Raji (cell line): ENCODE results near the gene CHST5.

ENCODE experiments used
- POLR2A ChIP-seq: IDR thresholded peaks from 2 replicates; pipeline ENCODE4 v1.6.1; 2011; ENCODE audit warnings: low read depth, low read length, control low read depth; ENCODE audit not compliant: insufficient read depth

CHST5 gene

DNA sequence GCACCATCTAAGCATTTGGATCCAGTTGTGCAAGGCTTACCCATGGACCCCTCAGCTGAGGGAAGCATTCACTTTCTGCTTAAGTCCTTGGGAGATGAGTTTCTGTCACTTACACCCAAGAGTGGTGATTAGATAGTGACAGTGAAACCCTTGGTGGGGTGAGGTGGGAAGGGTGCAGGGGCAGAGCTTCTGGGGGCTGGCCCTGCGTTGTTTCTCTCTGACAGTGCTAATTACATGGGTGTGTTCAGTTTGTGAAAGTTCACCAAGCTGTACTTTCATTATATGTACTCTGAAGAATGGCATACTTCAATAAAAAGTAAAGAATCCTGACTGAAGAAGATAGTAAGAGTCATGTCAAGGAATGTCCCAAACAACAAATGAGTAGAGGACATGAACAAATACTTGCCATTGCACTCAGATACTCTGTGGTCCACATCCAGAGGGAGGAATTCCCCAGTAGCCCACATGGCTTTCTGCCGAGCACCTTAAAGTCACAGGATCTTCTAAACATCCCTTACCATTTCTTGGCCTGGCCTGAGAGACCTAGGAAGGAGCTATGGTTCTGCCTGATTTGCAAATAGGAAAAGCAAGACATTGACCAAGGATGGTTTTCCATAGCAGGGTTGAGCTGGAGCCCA lies 49.1 kb downstream of the CHST5 start:
- TF ChIP-seq POLR2A: no peak

DNA sequence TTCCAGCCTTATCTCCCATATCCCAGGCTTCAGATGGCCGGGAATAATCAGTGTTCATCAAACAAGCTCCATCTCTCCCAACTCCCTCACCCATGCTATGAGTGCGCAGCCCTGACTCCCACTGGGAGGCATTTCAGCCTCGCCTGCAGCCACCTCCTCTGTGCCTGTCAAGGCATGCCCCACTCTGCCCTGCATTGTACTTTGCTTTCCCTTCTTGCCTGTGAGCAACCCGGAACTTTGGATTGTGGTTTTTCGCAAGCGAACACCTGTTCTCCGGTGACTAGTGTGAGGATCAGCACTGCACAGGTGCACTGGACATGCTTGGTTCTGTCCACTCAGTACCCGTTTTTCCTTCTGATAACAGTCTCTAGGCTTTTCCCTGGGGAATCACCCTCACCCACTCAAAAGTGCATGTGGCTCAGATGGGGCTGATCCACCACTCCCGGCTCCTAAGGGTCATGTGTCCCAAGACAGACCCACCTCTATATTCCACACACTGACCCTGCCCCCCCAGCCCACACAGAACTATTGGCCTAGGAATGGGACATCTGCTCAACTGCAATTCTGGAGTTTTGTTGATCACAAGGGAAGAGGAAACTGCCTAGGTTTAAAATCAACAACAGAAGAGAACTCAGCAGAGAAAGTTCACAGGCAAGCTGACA lies 49.8 kb downstream of the CHST5 start:
- TF ChIP-seq POLR2A: no peak

DNA sequence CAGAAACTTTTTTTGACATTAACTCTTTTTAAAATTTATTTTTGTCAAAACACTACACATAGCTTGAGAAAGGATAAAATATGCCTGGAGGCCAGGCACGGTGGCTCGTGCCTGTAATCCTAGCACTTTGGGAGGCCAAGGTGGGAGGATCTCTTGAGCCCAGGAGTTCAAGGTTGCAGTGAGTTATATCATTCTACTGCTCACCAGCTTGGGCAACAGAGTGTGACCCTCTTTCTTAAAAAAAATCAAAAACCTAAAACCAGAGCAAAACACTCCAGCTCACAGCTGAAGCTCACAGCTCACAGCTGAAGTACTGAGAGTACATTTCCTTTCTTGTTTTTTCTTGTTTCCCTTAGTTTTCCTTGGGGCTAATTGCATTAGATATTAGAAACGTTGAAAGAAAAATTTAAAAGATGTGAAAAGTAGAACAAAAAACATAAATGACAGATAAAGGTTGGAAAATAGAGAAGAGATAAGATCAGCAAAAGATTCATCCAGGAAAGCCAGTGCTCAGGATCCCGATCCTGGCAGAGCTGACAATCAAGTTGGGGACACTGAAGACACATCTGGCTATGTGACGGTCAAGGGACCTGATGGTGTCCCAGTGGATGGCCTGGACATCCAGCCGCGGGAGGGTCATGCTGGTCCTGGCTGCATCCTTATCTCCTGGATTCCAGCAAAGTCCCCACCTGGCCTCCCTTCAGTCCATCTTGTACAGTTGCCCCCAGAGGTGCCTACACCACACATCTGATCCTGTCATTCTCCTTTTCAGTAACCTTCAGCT lies 50.5 kb downstream of the CHST5 start:
- peak; percentile 12; the same call in 1 of the 2 replicates for TF ChIP-seq POLR2A

DNA sequence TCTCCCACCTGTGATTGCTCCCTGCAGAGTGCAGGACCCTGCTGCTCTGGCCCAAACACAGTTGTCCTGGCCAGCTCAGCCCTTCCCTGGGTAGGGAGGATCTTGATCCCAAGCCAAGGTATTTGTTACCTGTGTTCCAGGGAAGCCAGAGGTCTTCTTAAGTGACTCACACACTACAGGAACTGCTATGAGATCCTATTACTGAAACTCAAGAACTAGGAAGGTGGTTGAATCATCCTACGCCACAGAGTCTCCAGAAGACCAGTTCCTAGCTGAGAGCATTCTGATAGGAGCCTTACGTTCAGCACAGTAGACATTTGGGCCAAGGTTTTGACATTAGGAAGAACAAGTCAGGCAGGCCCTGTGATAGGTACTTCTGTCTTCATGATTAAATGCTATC lies 52.7 kb downstream of the CHST5 start:
- TF ChIP-seq POLR2A: no peak

DNA sequence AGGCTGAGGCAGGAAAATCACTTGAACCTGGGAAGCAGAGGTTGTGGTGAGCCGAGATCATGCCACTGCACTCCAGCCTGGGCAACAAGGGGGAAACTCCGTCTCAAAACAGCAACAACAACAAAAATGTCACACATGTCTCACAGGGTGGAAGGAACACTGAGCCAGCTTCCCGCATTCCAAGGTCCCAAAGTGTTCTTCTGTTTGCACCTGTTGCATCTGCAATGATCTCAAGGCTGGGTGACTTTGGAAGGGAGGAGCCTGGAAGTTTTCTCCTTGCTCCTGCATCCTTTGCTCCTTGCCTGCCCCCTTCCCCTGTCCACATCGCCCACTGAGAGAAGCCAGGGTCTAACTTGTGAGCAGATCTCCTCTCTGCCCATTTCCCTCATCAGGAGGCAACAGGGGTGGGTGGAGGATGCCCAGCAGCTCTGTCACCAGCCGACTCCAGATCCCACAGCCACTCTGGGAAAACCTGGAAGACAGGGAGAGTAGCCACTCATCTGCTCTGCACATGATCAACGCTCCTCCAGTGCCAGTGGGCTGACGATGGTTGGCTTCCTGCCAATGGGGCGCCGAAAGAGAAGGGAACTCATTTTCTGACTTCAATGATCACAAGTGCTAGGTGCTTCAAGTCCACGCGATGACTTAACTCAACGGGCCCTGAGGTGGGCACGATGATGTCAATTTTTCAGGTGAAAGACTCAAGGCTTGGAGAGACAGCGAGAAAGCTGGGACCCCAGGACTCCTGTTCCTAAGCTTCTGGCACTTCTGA lies 53.3 kb downstream of the CHST5 start:
- TF ChIP-seq POLR2A: no peak

DNA sequence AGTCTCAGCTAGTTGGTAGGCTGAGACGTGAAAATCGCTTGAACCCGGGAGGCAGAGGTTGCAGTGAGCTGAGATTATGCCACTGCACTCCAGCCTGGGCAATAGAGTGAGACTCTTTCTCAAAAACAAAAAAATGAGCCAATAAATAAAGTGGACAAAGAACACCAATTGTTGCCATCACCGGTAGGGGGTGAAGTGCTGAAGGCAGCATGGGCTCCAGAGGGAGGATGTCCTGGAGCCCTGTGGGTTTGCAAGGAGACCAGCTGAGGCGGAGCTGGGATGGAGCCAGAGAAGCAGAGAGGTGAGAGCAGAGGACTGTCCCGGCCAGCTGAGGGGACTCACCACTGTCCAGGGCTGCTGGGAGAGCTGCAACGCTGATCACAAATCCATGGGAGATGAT lies 54.4 kb downstream of the CHST5 start:
- no peak for TF ChIP-seq POLR2A

DNA sequence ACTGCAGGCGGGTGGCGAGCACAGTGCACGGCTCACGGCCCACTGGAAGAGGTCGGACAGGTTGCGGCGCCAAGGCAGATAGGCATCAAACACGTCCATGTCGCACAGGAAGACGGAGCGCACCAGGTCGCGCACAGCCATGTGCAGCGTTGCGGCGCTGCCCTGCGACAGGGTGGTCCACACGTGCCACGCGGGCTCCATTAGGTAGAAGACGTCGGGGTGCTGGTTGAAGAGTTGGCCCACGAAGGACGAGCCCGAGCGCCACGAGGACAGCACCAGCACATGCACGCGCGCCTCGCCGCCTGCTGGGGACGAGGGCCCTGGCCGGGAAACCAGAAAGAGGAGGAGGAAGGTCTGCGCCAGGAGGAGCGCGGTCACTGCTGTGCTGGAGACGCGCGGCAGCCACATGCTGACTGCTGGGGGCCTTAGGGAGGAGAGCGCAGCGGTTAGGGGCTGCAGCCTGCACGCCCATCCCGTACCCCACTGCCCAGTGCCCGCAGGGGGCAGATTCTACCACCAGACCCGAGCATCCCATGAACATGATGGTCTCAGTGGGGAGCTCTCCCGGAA lies 56.4 kb downstream of the CHST5 start:
- TF ChIP-seq POLR2A: no peak
